ENCODE data around the gene TET3.
A peak's percentile ranks its signal among the peaks of the same experiment; 100 is the strongest.

Gene TET3

GRCh38 chr2:73983322-73984202, 1.1 kb upstream of the TET3 start:
- Histone ChIP-seq H4K91ac (ENCODE audit: low read length) (peak overlapping the region; percentile 52), H3K79me1 (replicated peaks; ENCODE audit: low read length, poor library complexity, severe bottlenecking) (peaks cover 19% of the 10 kb centered on the region), H2BK120ac (ENCODE audit: low read depth, low read length) (no peak overlapping the region), H3K9me3 (ENCODE audit: control insufficient read depth, low read length) (no peaks in the 10 kb centered on the region), H3K4me2 (ENCODE audit: low read length, poor library complexity, severe bottlenecking) (peak overlapping the region; percentile 88), H3K36me3 (ENCODE audit: control insufficient read depth in 1 of 2, insufficient read depth in 2 of 2, low read depth in 1 of 2, low read length in 2 of 2) (peaks cover 0 to 5% of the 10 kb centered on the region in 2 experiments), H3K14ac (ENCODE audit: low read length in 2 of 2) (peak overlapping the region in 1 of 2 experiments; percentile 62), H3K4me3 (ENCODE audit: insufficient read depth in 1 of 2, low read depth in 1 of 2, low read length in 2 of 2) (peak overlapping the region; percentile 61 to 66), H2AK5ac (ENCODE audit: low read length, severe bottlenecking) (peak overlapping the region; percentile 43), H2BK15ac (ENCODE audit: low read depth, poor library complexity, severe bottlenecking) (peak overlapping the region; percentile 80), H3K18ac (ENCODE audit: low read depth in 1 of 2, low read length in 2 of 2) (peak overlapping the region; percentile 68 to 87), H3K23ac (ENCODE audit: low read length in 2 of 2) (peak overlapping the region in 1 of 2 experiments; percentile 85), H2AFZ (ENCODE audit: low read depth, low read length) (peak overlapping the region; percentile 32), H2BK12ac (ENCODE audit: low read length in 2 of 2) (peak overlapping the region; percentile 14 to 57), H3K27me3 (ENCODE audit: control insufficient read depth in 1 of 2, insufficient read depth in 1 of 2, low read length in 2 of 2) (peaks cover 8 to 22% of the 10 kb centered on the region in 2 experiments), H2BK5ac (ENCODE audit: low read depth, low read length, poor library complexity, severe bottlenecking) (peak overlapping the region; percentile 9), H3K27ac (ENCODE audit: low read length, poor library complexity, severe bottlenecking) (no peak overlapping the region), H3K4me1 (ENCODE audit: control insufficient read depth, insufficient read depth, low read depth, low read length) (peaks cover 42% of the 10 kb centered on the region), H4K8ac (ENCODE audit: low read length) (peak overlapping the region; percentile 80), H3K9ac (ENCODE audit: low read length) (peak overlapping the region; percentile 34), H3K4ac (ENCODE audit: low read depth in 1 of 2, low read length in 2 of 2) (peak overlapping the region; percentile 51 to 60)
- DNase-seq = no peak
- 20% methylated on average over 32 of the region's 35 CpGs for WGBS

GRCh38 chr2:73984922-73985307, 205 bp downstream of the TET3 start:
- Histone ChIP-seq H3K4me3 (ENCODE audit: insufficient read depth in 1 of 2, low read depth in 1 of 2, low read length in 2 of 2) (peak overlapping the region in 1 of 2 experiments; percentile 66), H2BK120ac (ENCODE audit: low read depth, low read length) (peak overlapping the region; percentile 85), H3K23ac (ENCODE audit: low read length in 2 of 2) (no peak overlapping the region), H4K91ac (ENCODE audit: low read length) (no peak overlapping the region), H3K14ac (ENCODE audit: low read length in 2 of 2) (no peak overlapping the region), H3K79me1 (replicated peaks; ENCODE audit: low read length, poor library complexity, severe bottlenecking) (peaks cover 29% of the 10 kb centered on the region), H3K9me3 (ENCODE audit: control insufficient read depth, low read length) (no peaks in the 10 kb centered on the region), H2AFZ (ENCODE audit: low read depth, low read length) (peak overlapping the region; percentile 19), H3K4me2 (ENCODE audit: low read length, poor library complexity, severe bottlenecking) (peak overlapping the region; percentile 88), H3K9ac (ENCODE audit: low read length) (no peak overlapping the region), H2BK12ac (ENCODE audit: low read length in 2 of 2) (no peak overlapping the region), H3K27ac (ENCODE audit: low read length, poor library complexity, severe bottlenecking) (no peak overlapping the region), H2AK5ac (ENCODE audit: low read length, severe bottlenecking) (no peak overlapping the region), H3K27me3 (ENCODE audit: control insufficient read depth in 1 of 2, insufficient read depth in 1 of 2, low read length in 2 of 2) (peaks cover 8 to 23% of the 10 kb centered on the region in 2 experiments), H2BK15ac (ENCODE audit: low read depth, poor library complexity, severe bottlenecking) (peak overlapping the region; percentile 80), H3K36me3 (ENCODE audit: control insufficient read depth in 1 of 2, insufficient read depth in 2 of 2, low read depth in 1 of 2, low read length in 2 of 2) (peaks cover 0 to 8% of the 10 kb centered on the region in 2 experiments), H3K18ac (ENCODE audit: low read depth in 1 of 2, low read length in 2 of 2) (peak overlapping the region; percentile 44 to 78), H4K8ac (ENCODE audit: low read length) (no peak overlapping the region), H3K4me1 (ENCODE audit: control insufficient read depth, insufficient read depth, low read depth, low read length) (peaks cover 43% of the 10 kb centered on the region), H3K4ac (ENCODE audit: low read depth in 1 of 2, low read length in 2 of 2) (no peak overlapping the region), H2BK5ac (ENCODE audit: low read depth, low read length, poor library complexity, severe bottlenecking) (no peak overlapping the region)
- no peak for DNase-seq
- WGBS = 0% methylated on average over 15 of the region's 58 CpGs

- H3K4ac ChIP-seq (ENCODE audit: low read depth in 1 of 2, low read length in 2 of 2) = peak overlapping the region; percentile 37 to 76
- H4K8ac ChIP-seq (ENCODE audit: low read length) = peak overlapping the region; percentile 52
- peak overlapping the region; percentile 75 for H3K9ac ChIP-seq (ENCODE audit: low read length)
- H2AFZ ChIP-seq (ENCODE audit: low read depth, low read length) = no peak overlapping the region
- peak overlapping the region; percentile 45 for H2AK5ac ChIP-seq (ENCODE audit: low read length, severe bottlenecking)
- H3K23ac ChIP-seq (ENCODE audit: low read length in 2 of 2) = no peak overlapping the region
- H2BK15ac ChIP-seq (ENCODE audit: low read depth, poor library complexity, severe bottlenecking) = no peak overlapping the region
- no peak overlapping the region for H2BK5ac ChIP-seq (ENCODE audit: low read depth, low read length, poor library complexity, severe bottlenecking)
- no peak overlapping the region for H3K14ac ChIP-seq (ENCODE audit: low read length in 2 of 2)
- no peaks in the 10 kb centered on the region for H3K9me3 ChIP-seq (ENCODE audit: control insufficient read depth, low read length)
- 6% methylated on average over 36 of the region's 66 CpGs for WGBS
- H3K4me2 ChIP-seq (ENCODE audit: low read length, poor library complexity, severe bottlenecking) = peak overlapping the region; percentile 52
- no peak for DNase-seq
- peak overlapping the region in 1 of 2 experiments; percentile 51 for H2BK12ac ChIP-seq (ENCODE audit: low read length in 2 of 2)
- peaks cover 0 to 11% of the 10 kb centered on the region in 2 experiments for H3K36me3 ChIP-seq (ENCODE audit: control insufficient read depth in 1 of 2, insufficient read depth in 2 of 2, low read depth in 1 of 2, low read length in 2 of 2)
- peak overlapping the region; percentile 54 to 64 for H3K18ac ChIP-seq (ENCODE audit: low read depth in 1 of 2, low read length in 2 of 2)
- H3K27ac ChIP-seq (ENCODE audit: low read length, poor library complexity, severe bottlenecking) = no peak overlapping the region
- H3K79me1 ChIP-seq (replicated peaks; ENCODE audit: low read length, poor library complexity, severe bottlenecking) = peaks cover 33% of the 10 kb centered on the region
- H4K91ac ChIP-seq (ENCODE audit: low read length) = peak overlapping the region; percentile 34
- H3K4me3 ChIP-seq (ENCODE audit: insufficient read depth in 1 of 2, low read depth in 1 of 2, low read length in 2 of 2) = peak overlapping the region; percentile 66 to 76
- H3K27me3 ChIP-seq (ENCODE audit: control insufficient read depth in 1 of 2, insufficient read depth in 1 of 2, low read length in 2 of 2) = peaks cover 8 to 23% of the 10 kb centered on the region in 2 experiments
- H3K4me1 ChIP-seq (ENCODE audit: control insufficient read depth, insufficient read depth, low read depth, low read length) = peaks cover 41% of the 10 kb centered on the region
- peak overlapping the region; percentile 85 for H2BK120ac ChIP-seq (ENCODE audit: low read depth, low read length)
Observed at GRCh38 chr2:73985308-73986084, 786 bp downstream of the TET3 start.

Measured in mesenchymal stem cell (in vitro differentiated cells and primary cell).